Measurements from ENCODE around the gene IFIT2.

DNA sequence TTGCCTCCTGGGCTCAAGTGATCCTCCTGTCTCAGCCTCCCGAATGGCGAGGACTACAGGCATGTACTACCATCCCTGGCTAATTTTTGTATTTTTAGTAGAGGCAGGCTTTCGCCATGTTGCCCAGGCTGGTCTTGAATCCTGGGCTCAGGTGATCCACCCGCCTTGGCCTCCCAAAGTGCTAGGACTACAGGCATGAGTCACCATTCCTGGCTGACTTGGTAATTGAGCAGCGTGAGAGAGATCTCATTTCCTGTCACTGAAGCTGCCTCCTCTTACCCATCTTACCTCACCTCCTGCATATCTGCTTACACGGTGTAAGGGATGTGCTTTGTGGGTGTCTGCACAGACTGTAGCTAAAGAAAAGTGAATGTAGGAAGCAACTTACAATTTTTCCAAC is 35.6 kb downstream of the IFIT2 start:
- TF ChIP-seq, protein P1, sequence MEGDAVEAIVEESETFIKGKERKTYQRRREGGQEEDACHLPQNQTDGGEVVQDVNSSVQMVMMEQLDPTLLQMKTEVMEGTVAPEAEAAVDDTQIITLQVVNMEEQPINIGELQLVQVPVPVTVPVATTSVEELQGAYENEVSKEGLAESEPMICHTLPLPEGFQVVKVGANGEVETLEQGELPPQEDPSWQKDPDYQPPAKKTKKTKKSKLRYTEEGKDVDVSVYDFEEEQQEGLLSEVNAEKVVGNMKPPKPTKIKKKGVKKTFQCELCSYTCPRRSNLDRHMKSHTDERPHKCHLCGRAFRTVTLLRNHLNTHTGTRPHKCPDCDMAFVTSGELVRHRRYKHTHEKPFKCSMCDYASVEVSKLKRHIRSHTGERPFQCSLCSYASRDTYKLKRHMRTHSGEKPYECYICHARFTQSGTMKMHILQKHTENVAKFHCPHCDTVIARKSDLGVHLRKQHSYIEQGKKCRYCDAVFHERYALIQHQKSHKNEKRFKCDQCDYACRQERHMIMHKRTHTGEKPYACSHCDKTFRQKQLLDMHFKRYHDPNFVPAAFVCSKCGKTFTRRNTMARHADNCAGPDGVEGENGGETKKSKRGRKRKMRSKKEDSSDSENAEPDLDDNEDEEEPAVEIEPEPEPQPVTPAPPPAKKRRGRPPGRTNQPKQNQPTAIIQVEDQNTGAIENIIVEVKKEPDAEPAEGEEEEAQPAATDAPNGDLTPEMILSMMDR (IDR thresholded peaks at IDR 0.05), result no peak
- TF ChIP-seq TCF7L2 (IDR thresholded peaks at IDR 0.05; ENCODE audit: low read depth, low read length), result no peak
- no peak for TF ChIP-seq POLR2AphosphoS5 (IDR thresholded peaks at IDR 0.05; ENCODE audit: low read depth, low read length)
- TF ChIP-seq, protein P2, sequence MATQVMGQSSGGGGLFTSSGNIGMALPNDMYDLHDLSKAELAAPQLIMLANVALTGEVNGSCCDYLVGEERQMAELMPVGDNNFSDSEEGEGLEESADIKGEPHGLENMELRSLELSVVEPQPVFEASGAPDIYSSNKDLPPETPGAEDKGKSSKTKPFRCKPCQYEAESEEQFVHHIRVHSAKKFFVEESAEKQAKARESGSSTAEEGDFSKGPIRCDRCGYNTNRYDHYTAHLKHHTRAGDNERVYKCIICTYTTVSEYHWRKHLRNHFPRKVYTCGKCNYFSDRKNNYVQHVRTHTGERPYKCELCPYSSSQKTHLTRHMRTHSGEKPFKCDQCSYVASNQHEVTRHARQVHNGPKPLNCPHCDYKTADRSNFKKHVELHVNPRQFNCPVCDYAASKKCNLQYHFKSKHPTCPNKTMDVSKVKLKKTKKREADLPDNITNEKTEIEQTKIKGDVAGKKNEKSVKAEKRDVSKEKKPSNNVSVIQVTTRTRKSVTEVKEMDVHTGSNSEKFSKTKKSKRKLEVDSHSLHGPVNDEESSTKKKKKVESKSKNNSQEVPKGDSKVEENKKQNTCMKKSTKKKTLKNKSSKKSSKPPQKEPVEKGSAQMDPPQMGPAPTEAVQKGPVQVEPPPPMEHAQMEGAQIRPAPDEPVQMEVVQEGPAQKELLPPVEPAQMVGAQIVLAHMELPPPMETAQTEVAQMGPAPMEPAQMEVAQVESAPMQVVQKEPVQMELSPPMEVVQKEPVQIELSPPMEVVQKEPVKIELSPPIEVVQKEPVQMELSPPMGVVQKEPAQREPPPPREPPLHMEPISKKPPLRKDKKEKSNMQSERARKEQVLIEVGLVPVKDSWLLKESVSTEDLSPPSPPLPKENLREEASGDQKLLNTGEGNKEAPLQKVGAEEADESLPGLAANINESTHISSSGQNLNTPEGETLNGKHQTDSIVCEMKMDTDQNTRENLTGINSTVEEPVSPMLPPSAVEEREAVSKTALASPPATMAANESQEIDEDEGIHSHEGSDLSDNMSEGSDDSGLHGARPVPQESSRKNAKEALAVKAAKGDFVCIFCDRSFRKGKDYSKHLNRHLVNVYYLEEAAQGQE (IDR thresholded peaks at IDR 0.05; ENCODE audit: insufficient read depth in 1 of 2, low read depth in 2 of 2, low read length in 1 of 2), result no peak
- TF ChIP-seq SIN3A (IDR thresholded peaks at IDR 0.05; ENCODE audit: borderline replicate concordance, insufficient read depth, low read depth, low read length), result no peak
